MCF 10A (cell line): ENCODE results near the gene HCK. TPM values are rescaled to one million over a fixed set of nuclear protein-coding genes. Genes with fewer than 3 reads are reported as not detected.

Experiments used
- BruUV-seq: library from RNA; stranded (reverse); fragments of 400-500 nt; replicated peaks from 2 replicates; lab custom pipeline; 2021; lab: Mats Ljungman, UMichigan
- CTCF ChIA-PET: fragments of 300-600 bp; sonication (Branson Sonifier 250); formaldehyde crosslinking; extraction: SDS; loops from one replicate; lab custom pipeline; 2021; ENCODE audit warnings: antibody characterized with exemption, inconsistent platforms; lab: Yijun Ruan, JAX
- POLR2A ChIA-PET: fragments of 300-600, 350-650 bp; sonication (Branson Sonifier 250); formaldehyde crosslinking; extraction: SDS; loops from one replicate; lab custom pipeline; 2020; ENCODE audit warnings: antibody characterized with exemption, inconsistent platforms; lab: Yijun Ruan, JAX
- DNase-seq: peaks from one replicate; pipeline ENCODE4 v3.0.0-alpha.2; 2018; ENCODE audit not compliant: unreplicated experiment
- H3K27ac Mint-ChIP-seq: one replicate; pipeline ENCODE4 v1.8.0; 2022; ENCODE audit warnings: mild to moderate bottlenecking, low read depth, mixed read lengths; ENCODE audit not compliant: unreplicated experiment
- H3K27me3 Mint-ChIP-seq: one replicate; pipeline ENCODE4 v1.8.0; 2022; ENCODE audit warnings: mixed read lengths; ENCODE audit not compliant: insufficient read depth, unreplicated experiment
- H3K36me3 Mint-ChIP-seq: one replicate; pipeline ENCODE4 v1.8.0; 2022; ENCODE audit warnings: mild to moderate bottlenecking, moderate library complexity, mixed read lengths; ENCODE audit not compliant: insufficient read depth, unreplicated experiment
- H3K4me1 Mint-ChIP-seq: one replicate; pipeline ENCODE4 v1.8.0; 2022; ENCODE audit warnings: mixed read lengths; ENCODE audit not compliant: insufficient read depth, unreplicated experiment
- H3K4me3 Mint-ChIP-seq: one replicate; pipeline ENCODE4 v1.8.0; 2022; ENCODE audit warnings: mild to moderate bottlenecking, moderate library complexity, mixed read lengths; ENCODE audit not compliant: unreplicated experiment
- H3K9me3 Mint-ChIP-seq: one replicate; pipeline ENCODE4 v1.8.0; 2022; ENCODE audit warnings: mixed read lengths; ENCODE audit not compliant: unreplicated experiment
- CTCF ChIP-seq: fragments of 200-600 bp; IDR thresholded peaks from one replicate; pipeline ENCODE4 v1.8.0; 2022; ENCODE audit warnings: antibody characterized with exemption, mild to moderate bottlenecking; ENCODE audit not compliant: unreplicated experiment
- intact Hi-C: fragments of 100-400 bp; cut with micrococcal nuclease; formaldehyde crosslinking; loops from 2 replicates; pipeline ENCODE4 v1.14.1; 2022
- total RNA-seq: library from RNA; stranded (reverse); gene quantifications from 2 replicates; pipeline ENCODE4 v1.2.3, GENCODE V29; 2022

Gene HCK
- total RNA-seq, 1 experiment from 2014 or later, result not detected

GRCh38 chr20:32062776-32063170, 10.7 kb downstream of the HCK start:
- no peak overlapping the region for H3K4me3 Mint-ChIP-seq
- TF ChIP-seq CTCF, result no peak
- H3K27ac Mint-ChIP-seq, result no peak overlapping the region
- no peaks in the 10 kb centered on the region for H3K36me3 Mint-ChIP-seq
- CTCF ChIA-PET, result interaction anchor here (0.6 to 2.0 kb wide), 2 partner anchors 31 to 429 kb away, joined by 5 to 6 read pairs; no protein-coding TSS in a partner anchor
- peaks cover 7% of the 10 kb centered on the region for H3K4me1 Mint-ChIP-seq
- no peak for DNase-seq
- no TSS peak for BruUV-seq
- POLR2A ChIA-PET, result interaction anchor here (1.4 kb wide), 1 partner anchor 10 kb away, joined by 4 read pairs; no protein-coding TSS in a partner anchor
- H3K27me3 Mint-ChIP-seq, result peaks cover 74% of the 10 kb centered on the region
- intact Hi-C loops, result no loop called here
- no peaks in the 10 kb centered on the region for H3K9me3 Mint-ChIP-seq

GRCh38 chr20:32063695-32064094, 11.7 kb downstream of the HCK start:
- intact Hi-C loops, result no loop called here
- no peak for DNase-seq
- H3K27ac Mint-ChIP-seq, result no peak overlapping the region
- ChIA-PET CTCF (interaction anchor here (0.8 to 2.0 kb wide), 3 partner anchors 32 to 240 kb away, joined by 3 to 6 read pairs (median 3); no protein-coding TSS in a partner anchor), POLR2A (no interaction called here)
- peaks cover 66% of the 10 kb centered on the region for H3K27me3 Mint-ChIP-seq
- H3K4me1 Mint-ChIP-seq, result peaks cover 7% of the 10 kb centered on the region
- BruUV-seq, result no TSS peak
- no peak overlapping the region for H3K4me3 Mint-ChIP-seq
- H3K36me3 Mint-ChIP-seq, result no peaks in the 10 kb centered on the region
- no peak for TF ChIP-seq CTCF
- H3K9me3 Mint-ChIP-seq, result no peaks in the 10 kb centered on the region

GRCh38 chr20:32064667-32065066, 12.6 kb downstream of the HCK start:
- no peaks in the 10 kb centered on the region for H3K36me3 Mint-ChIP-seq
- ChIA-PET CTCF (interaction anchor here (0.7 to 0.8 kb wide), 2 partner anchors 215 to 241 kb away, joined by 3 read pairs; no protein-coding TSS in a partner anchor), POLR2A (no interaction called here)
- no peak for DNase-seq
- no TSS peak for BruUV-seq
- H3K4me3 Mint-ChIP-seq, result no peak overlapping the region
- no peak overlapping the region for H3K27ac Mint-ChIP-seq
- TF ChIP-seq CTCF, result no peak
- H3K4me1 Mint-ChIP-seq, result peaks cover 7% of the 10 kb centered on the region
- intact Hi-C loops, result no loop called here
- peaks cover 64% of the 10 kb centered on the region for H3K27me3 Mint-ChIP-seq
- no peaks in the 10 kb centered on the region for H3K9me3 Mint-ChIP-seq

- BruUV-seq, result no TSS peak
- Mint-ChIP-seq H3K4me1 (peaks cover 7% of the 10 kb centered on the region), H3K36me3 (no peaks in the 10 kb centered on the region), H3K4me3 (no peak overlapping the region), H3K27me3 (peaks cover 47% of the 10 kb centered on the region), H3K9me3 (no peaks in the 10 kb centered on the region), H3K27ac (no peak overlapping the region)
- ChIA-PET CTCF (interaction anchor here (0.7 to 2.2 kb wide), 5 partner anchors 14 to 188 kb away, joined by 3 to 9 read pairs (median 4); partner anchors contain the start of gene PDRG1), POLR2A (interaction anchor here (0.7 kb wide), 1 partner anchor 211 kb away, joined by 5 read pairs; no protein-coding TSS in a partner anchor)
- no peak for TF ChIP-seq CTCF
- DNase-seq, result peak; percentile 11
- intact Hi-C loops, result no loop called here
Observed at GRCh38 chr20:32067234-32067821, 15.3 kb downstream of the HCK start.
